Upper lobe of left lung (tissue), 4 donors: ENCODE data around the gene INKA2.
"Not testable (repeated sequence)": the region's sequence is repeated elsewhere in the genome, so short reads cannot be mapped to it uniquely, and the experiment has no call there.

Source experiments
- CTCF ChIP-seq, 6 experiments: fragments of 450-650 bp in 4 of 6; fragments of 200-600 bp in 2 of 6; sonication (generic) in 2 of 6; IDR thresholded peaks; one replicate each; pipeline ENCODE4 v1.5.1; 2016 to 2019; ENCODE audit warnings: antibody characterized with exemption in 6 of 6
- EP300 ChIP-seq, 4 donors: sonication (generic); formaldehyde crosslinking; IDR thresholded peaks; one replicate each; pipeline ENCODE4 v1.5.1; 2017; ENCODE audit warnings: antibody characterized with exemption in 4 of 4, control low read depth in 2 of 4
- POLR2A ChIP-seq, 4 donors: fragments of 450-650 bp; IDR thresholded peaks; one replicate each; pipeline ENCODE4 v1.5.1; 2016 to 2017; ENCODE audit warnings: antibody characterized with exemption in 4 of 4, mild to moderate bottlenecking in 2 of 4

- not testable (repeated sequence) for TF ChIP-seq EP300, POLR2A, CTCF (IDR thresholded peaks at IDR 0.05)
Measured at GRCh38 chr1:111742292-111742691, 3.1 kb upstream of the INKA2 start.
